Endothelial cell of umbilical vein (primary cell): Measurements from ENCODE around the gene BRWD1. TPM values are rescaled to one million over a fixed set of nuclear protein-coding genes. Genes with fewer than 3 reads are reported as not detected.

ENCODE experiments used
- BruUV-seq: library from RNA; stranded (reverse); fragments of 400-500 nt; replicated peaks from 2 replicates; lab custom pipeline; 2021; lab: Mats Ljungman, UMichigan
- CTCF ChIA-PET: fragments of 300-600, 350-600 bp; sonication (Branson Sonifier 250); formaldehyde crosslinking; loops from one replicate; lab custom pipeline; 2021; ENCODE audit warnings: antibody characterized with exemption, inconsistent platforms; lab: Charles Lee
- POLR2A ChIA-PET: fragments of 300-600, 350-600 bp; sonication (Branson Sonifier 250); formaldehyde crosslinking; loops from one replicate; lab custom pipeline; 2021; ENCODE audit warnings: antibody characterized with exemption, inconsistent platforms; lab: Charles Lee
- DNase-seq: peaks from one replicate; pipeline ENCODE4 v3.0.0-alpha.2; 2011; ENCODE audit warnings: low read depth, low spot score
- FAIRE-seq: peaks from 2 replicates; lab custom pipeline; 2011; peaks lifted over from hg19 to GRCh38; lab: Jason Lieb, UNC
- H2AFZ ChIP-seq: 2 replicates; pipeline ENCODE4 v1.6.0; 2012; ENCODE audit warnings: low read depth, low read length, control low read depth, inconsistent platforms
- H3K27ac ChIP-seq: 2 replicates; pipeline ENCODE4 v1.5.1; 2011; ENCODE audit warnings: low read depth, mild to moderate bottlenecking, control low read depth, low read length, moderate library complexity; ENCODE audit not compliant: insufficient read depth
- H3K27me3 ChIP-seq, 2 experiments: 2 replicates each; pipeline versions ENCODE4 v1.6.0 to v1.6.1; 2011; ENCODE audit warnings: low read length in 2 of 2, mixed read lengths in 1 of 2; ENCODE audit not compliant: control insufficient read depth in 2 of 2, insufficient read depth in 2 of 2
- H3K36me3 ChIP-seq, 2 experiments: 2 replicates in 1 of 2; 3 replicates in 1 of 2; pipeline ENCODE4 v1.5.1; 2011; ENCODE audit warnings: low read length in 2 of 2, mild to moderate bottlenecking in 1 of 2, moderate library complexity in 1 of 2; ENCODE audit not compliant: control insufficient read depth in 2 of 2, insufficient read depth in 2 of 2; ENCODE audit errors: extremely low read depth in 1 of 2
- H3K4me1 ChIP-seq: 3 replicates; pipeline ENCODE4 v1.5.1; 2011; ENCODE audit warnings: mild to moderate bottlenecking, low read length; ENCODE audit not compliant: control insufficient read depth, insufficient read depth; ENCODE audit errors: extremely low read depth
- H3K4me2 ChIP-seq: 2 replicates; pipeline ENCODE4 v1.6.1; 2011; ENCODE audit warnings: low read length, control low read depth, mixed read lengths; ENCODE audit not compliant: insufficient read depth
- H3K4me3 ChIP-seq, 3 experiments: fragments of 200-600 bp in 1 of 3; sonication (generic), shearing (Covaris generic) in 1 of 3; replicated peaks in 1 of 3; 2 replicates each; pipeline ENCODE4 v1.5.1; 2011 to 2016; ENCODE audit warnings: control low read depth in 3 of 3, low read length in 3 of 3, mild to moderate bottlenecking in 2 of 3, inconsistent platforms in 1 of 3, low read depth in 1 of 3, moderate library complexity in 1 of 3; ENCODE audit not compliant: insufficient read depth in 1 of 3
- H3K79me2 ChIP-seq: 2 replicates; pipeline ENCODE4 v1.6.0; 2012; ENCODE audit warnings: low read length, inconsistent platforms; ENCODE audit not compliant: control insufficient read depth, insufficient read depth
- H3K9ac ChIP-seq: replicated peaks from 2 replicates; pipeline ENCODE3; 2011; ENCODE audit warnings: low read length, control low read depth; ENCODE audit not compliant: insufficient read depth; ENCODE audit errors: extremely low read depth
- H3K9me1 ChIP-seq: replicated peaks from 3 replicates; pipeline ENCODE4 v1.6.0; 2011; ENCODE audit warnings: mild to moderate bottlenecking, low read length; ENCODE audit not compliant: control insufficient read depth, insufficient read depth; ENCODE audit errors: extremely low read depth
- H3K9me3 ChIP-seq: replicated peaks from 2 replicates; pipeline ENCODE4 v1.5.1; 2012; ENCODE audit warnings: low read length, inconsistent platforms; ENCODE audit not compliant: control insufficient read depth, insufficient read depth
- H4K20me1 ChIP-seq: replicated peaks from 2 replicates; pipeline ENCODE3; 2011; ENCODE audit warnings: mild to moderate bottlenecking, low read length; ENCODE audit not compliant: control insufficient read depth, insufficient read depth; ENCODE audit errors: extremely low read depth
- EZH2 ChIP-seq: IDR thresholded peaks from 2 replicates; pipeline ENCODE4 v1.6.1; 2012; ENCODE audit warnings: borderline replicate concordance, low read depth, mild to moderate bottlenecking, moderate library complexity, low read length, inconsistent platforms; ENCODE audit not compliant: severe bottlenecking
- FOS ChIP-seq: IDR thresholded peaks from 2 replicates; pipeline ENCODE4 v1.6.1; 2011; ENCODE audit warnings: mild to moderate bottlenecking, low read length, moderate library complexity, borderline replicate concordance; ENCODE audit not compliant: insufficient read depth
- GATA2 ChIP-seq: IDR thresholded peaks from 2 replicates; pipeline ENCODE4 v1.7.0; 2011; ENCODE audit warnings: low read depth, mild to moderate bottlenecking, moderate library complexity, mixed read lengths, low read length; ENCODE audit not compliant: insufficient read length, insufficient read depth
- JUN ChIP-seq: IDR thresholded peaks from 2 replicates; pipeline ENCODE4 v1.6.1; 2011; ENCODE audit warnings: borderline replicate concordance, low read depth; ENCODE audit not compliant: insufficient read length, insufficient read depth
- MYC ChIP-seq: IDR thresholded peaks from one replicate; pipeline ENCODE4 v1.6.1; 2011; ENCODE audit warnings: mild to moderate bottlenecking, low read depth, low read length
- POLR2A ChIP-seq: IDR thresholded peaks from 2 replicates; pipeline ENCODE4 v1.6.1; 2012; ENCODE audit warnings: low read depth, mild to moderate bottlenecking, control low read depth, low read length
- POLR2AphosphoS5 ChIP-seq: IDR thresholded peaks from 2 replicates; pipeline ENCODE4 v1.6.1; 2012; ENCODE audit warnings: low read depth, mild to moderate bottlenecking, control low read depth, low read length, moderate library complexity; ENCODE audit not compliant: insufficient read depth
- dilution Hi-C: fragments of 300-500 bp; cut with MboI; formaldehyde crosslinking; loops from one replicate; pipeline ENCODE4 v1.15.0; 2019; ENCODE audit warnings: low sequenced_read_pairs; ENCODE audit not compliant: extremely low pct_ligation_motif_present
- intact Hi-C: fragments of 100-400 bp; cut with micrococcal nuclease; formaldehyde crosslinking; loops from one replicate; pipeline ENCODE4 v1.10.0; 2022
- polyA plus RNA-seq, 4 experiments: library from polyadenylated mRNA; depleted of rRNA in 3 of 4; stranded (reverse) in 3 of 4; unstranded in 1 of 4; fragments of >200 nt; gene quantifications; 2 replicates each; pipeline versions ENCODE4 v1.2.1 to v1.2.3, GENCODE V29; 2011 to 2012; ENCODE audit warnings: missing spikeins in 1 of 4
- total RNA-seq: library from RNA; stranded (reverse); gene quantifications from 2 replicates; pipeline ENCODE4 v1.2.3, GENCODE V29; 2021
- TF ChIP-seq, protein P1 (sequence below): IDR thresholded peaks from 2 replicates; pipeline ENCODE4 v1.6.1; 2011; ENCODE audit not compliant: insufficient read depth, insufficient read length
- TF ChIP-seq, protein P2 (sequence below), 2 donors: IDR thresholded peaks; 1 replicate in 1 of 2; 2 replicates in 1 of 2; pipeline ENCODE4 v1.5.1; 2011; ENCODE audit warnings: low read length in 2 of 2, mild to moderate bottlenecking in 2 of 2, moderate library complexity in 2 of 2, control low read depth in 1 of 2, inconsistent platforms in 1 of 2, low read depth in 1 of 2; ENCODE audit not compliant: insufficient read depth in 1 of 2; ENCODE audit errors: extremely low read depth in 1 of 2

BRWD1 gene
- total and polyA plus RNA-seq, 2 donors (not counting 3 experiments of a cell fraction or from before 2014, with no cell fraction given), result 6.1 to 33.2 TPM

DNA sequence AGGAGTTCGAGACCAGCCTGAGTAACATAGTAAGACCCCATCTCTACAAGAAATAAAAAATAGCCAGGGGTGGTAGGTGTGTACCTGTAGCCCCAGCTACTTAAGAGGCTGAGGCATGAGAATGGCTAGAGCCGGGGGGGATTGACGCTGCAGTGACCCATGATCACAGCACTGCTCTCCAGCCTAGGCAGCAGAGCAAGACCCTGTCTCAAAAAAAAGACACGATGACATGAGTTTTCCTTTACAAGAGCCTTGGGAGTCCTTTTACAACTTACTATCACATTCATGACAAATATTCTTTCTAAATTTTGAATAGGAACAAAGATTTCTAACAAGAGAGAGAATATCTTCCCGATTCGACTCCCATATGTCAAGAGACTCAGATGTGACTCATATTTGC, 3.3 kb upstream of the BRWD1 start:
- no peaks in the 10 kb centered on the region for H3K36me3 ChIP-seq
- H3K79me2 ChIP-seq, result peaks cover 3% of the 10 kb centered on the region
- no peaks in the 10 kb centered on the region for H3K9me3 ChIP-seq
- ChIA-PET CTCF (interaction anchor here (0.9 kb wide), 1 partner anchor 83 kb away, joined by 3 read pairs; no protein-coding TSS in a partner anchor), POLR2A (interaction anchor here (1.3 kb wide), 1 partner anchor 64 kb away, joined by 3 read pairs; a partner anchor contains a TSS)
- H2AFZ ChIP-seq, result no peak overlapping the region
- intact Hi-C loops, result no loop called here
- TF ChIP-seq JUN (no peak), MYC (no peak), GATA2 (no peak), EZH2 (no peak), POLR2A (no peak), POLR2AphosphoS5 (no peak), FOS (no peak)
- TF ChIP-seq, protein P1, sequence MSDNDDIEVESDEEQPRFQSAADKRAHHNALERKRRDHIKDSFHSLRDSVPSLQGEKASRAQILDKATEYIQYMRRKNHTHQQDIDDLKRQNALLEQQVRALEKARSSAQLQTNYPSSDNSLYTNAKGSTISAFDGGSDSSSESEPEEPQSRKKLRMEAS, result no peak
- TF ChIP-seq, protein P2, sequence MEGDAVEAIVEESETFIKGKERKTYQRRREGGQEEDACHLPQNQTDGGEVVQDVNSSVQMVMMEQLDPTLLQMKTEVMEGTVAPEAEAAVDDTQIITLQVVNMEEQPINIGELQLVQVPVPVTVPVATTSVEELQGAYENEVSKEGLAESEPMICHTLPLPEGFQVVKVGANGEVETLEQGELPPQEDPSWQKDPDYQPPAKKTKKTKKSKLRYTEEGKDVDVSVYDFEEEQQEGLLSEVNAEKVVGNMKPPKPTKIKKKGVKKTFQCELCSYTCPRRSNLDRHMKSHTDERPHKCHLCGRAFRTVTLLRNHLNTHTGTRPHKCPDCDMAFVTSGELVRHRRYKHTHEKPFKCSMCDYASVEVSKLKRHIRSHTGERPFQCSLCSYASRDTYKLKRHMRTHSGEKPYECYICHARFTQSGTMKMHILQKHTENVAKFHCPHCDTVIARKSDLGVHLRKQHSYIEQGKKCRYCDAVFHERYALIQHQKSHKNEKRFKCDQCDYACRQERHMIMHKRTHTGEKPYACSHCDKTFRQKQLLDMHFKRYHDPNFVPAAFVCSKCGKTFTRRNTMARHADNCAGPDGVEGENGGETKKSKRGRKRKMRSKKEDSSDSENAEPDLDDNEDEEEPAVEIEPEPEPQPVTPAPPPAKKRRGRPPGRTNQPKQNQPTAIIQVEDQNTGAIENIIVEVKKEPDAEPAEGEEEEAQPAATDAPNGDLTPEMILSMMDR (IDR thresholded peaks at IDR 0.05; ENCODE audit: extremely low read depth in 1 of 2, insufficient read depth in 1 of 2, low read depth in 1 of 2, low read length in 2 of 2), result no peak
- H4K20me1 ChIP-seq, result no peaks in the 10 kb centered on the region
- H3K9ac ChIP-seq, result no peak overlapping the region
- peaks cover 11% of the 10 kb centered on the region for H3K4me1 ChIP-seq
- H3K9me1 ChIP-seq, result no peaks in the 10 kb centered on the region
- H3K27me3 ChIP-seq, result peaks cover 4% of the 10 kb centered on the region in 2 experiments
- dilution Hi-C loops, result no loop called here
- FAIRE-seq (no peak), DNase-seq (no peak)
- H3K4me3 ChIP-seq, result no peak overlapping the region
- no peak overlapping the region for H3K4me2 ChIP-seq
- BruUV-seq, result no TSS peak
- H3K27ac ChIP-seq, result no peak overlapping the region
